Activated T-helper 1 cell treated with Interleukin-2 at 50 U/mL for 16 hours (primary cell): ENCODE measurements around the gene PLRG1.

Source experiments
- DNase-seq: peaks from one replicate; pipeline ENCODE4 v3.0.0-alpha.2; 2020; ENCODE audit warnings: low read depth

The PLRG1 gene

GRCh38 chr4:154517591-154517990, 32.6 kb downstream of the PLRG1 start:
- no peak for DNase-seq

- no peak for DNase-seq
Measured at GRCh38 chr4:154516318-154517029, 33.7 kb downstream of the PLRG1 start.

- DNase-seq = no peak
Measured at GRCh38 chr4:154511981-154512380, 38.2 kb downstream of the PLRG1 start.

- no peak for DNase-seq
Measured at GRCh38 chr4:154511548-154511947, 38.7 kb downstream of the PLRG1 start.

GRCh38 chr4:154507156-154507555, 43.0 kb downstream of the PLRG1 start:
- DNase-seq = no peak

- DNase-seq = no peak
Measured at GRCh38 chr4:154506253-154506652, 43.9 kb downstream of the PLRG1 start.

GRCh38 chr4:154503598-154503997, 46.6 kb downstream of the PLRG1 start:
- no peak for DNase-seq

GRCh38 chr4:154502111-154502510, 48.1 kb downstream of the PLRG1 start:
- no peak for DNase-seq

- DNase-seq = no peak
Measured at GRCh38 chr4:154497889-154498288, 52.3 kb downstream of the PLRG1 start.

GRCh38 chr4:154495867-154496266, 54.3 kb downstream of the PLRG1 start:
- no peak for DNase-seq

GRCh38 chr4:154492288-154492687, 57.9 kb downstream of the PLRG1 start:
- no peak for DNase-seq

- DNase-seq = no peak
Measured at GRCh38 chr4:154491341-154492271, 58.6 kb downstream of the PLRG1 start, which contains the start of gene DCHS2. DCHS2 (minus strand) TSS chr4:154491799; CDS start chr4:154491355, 444 bp downstream.

GRCh38 chr4:154490583-154491340, 59.4 kb downstream of the PLRG1 start:
- no peak for DNase-seq

GRCh38 chr4:154490234-154490582, 60.0 kb downstream of the PLRG1 start:
- DNase-seq = no peak

- no peak for DNase-seq
Measured at GRCh38 chr4:154489558-154490233, 60.5 kb downstream of the PLRG1 start.

GRCh38 chr4:154487145-154487544, 63.1 kb downstream of the PLRG1 start:
- no peak for DNase-seq

- no peak for DNase-seq
Measured at GRCh38 chr4:154485127-154485773, 65.0 kb downstream of the PLRG1 start.
